Neural cell (in vitro differentiated cells): ENCODE data around the gene DNAJB7. TPM values are rescaled to one million over a fixed set of nuclear protein-coding genes. Genes with fewer than 3 reads are reported as not detected.

ENCODE experiments used
- H2AFZ ChIP-seq: fragments of 200-600, 300-800 bp; sonication (generic), shearing (Covaris generic); 2 replicates; pipeline ENCODE4 v1.6.0; 2014; ENCODE audit warnings: low read depth, mild to moderate bottlenecking, antibody characterized with exemption, low read length, moderate library complexity
- H3F3A ChIP-seq: fragments of 200-600 bp; shearing (Covaris generic); 2 replicates; pipeline ENCODE4 v1.6.1; 2016; ENCODE audit warnings: mild to moderate bottlenecking, moderate library complexity, mixed read lengths, antibody characterized with exemption, low read length; ENCODE audit not compliant: insufficient read depth, poor library complexity, severe bottlenecking
- H3K27ac ChIP-seq: fragments of 200-600, 300-800 bp; sonication (generic), shearing (Covaris generic); 2 replicates; pipeline ENCODE4 v1.5.1; 2014; ENCODE audit warnings: mild to moderate bottlenecking, low read length, moderate library complexity
- H3K27me3 ChIP-seq: fragments of 300-800, 200-600 bp; sonication (generic), shearing (Covaris generic); 2 replicates; pipeline ENCODE4 v1.6.0; 2014; ENCODE audit warnings: mild to moderate bottlenecking, low read depth, low read length, moderate library complexity; ENCODE audit not compliant: insufficient read depth
- H3K36me3 ChIP-seq: fragments of 300-800, 200-600 bp; sonication (generic), shearing (Covaris generic); 2 replicates; pipeline ENCODE4 v1.5.1; 2014; ENCODE audit warnings: mild to moderate bottlenecking, antibody characterized with exemption, low read length, moderate library complexity; ENCODE audit not compliant: insufficient read depth
- H3K4me2 ChIP-seq: fragments of 300-800, 200-600 bp; sonication (generic), shearing (Covaris generic); 2 replicates; pipeline ENCODE4 v1.6.0; 2014; ENCODE audit warnings: mild to moderate bottlenecking, low read length
- H3K4me3 ChIP-seq: fragments of 300-800, 200-600 bp; sonication (generic), shearing (Covaris generic); 2 replicates; pipeline ENCODE4 v1.5.1; 2014; ENCODE audit warnings: mild to moderate bottlenecking, low read length, moderate library complexity
- H3K79me2 ChIP-seq: fragments of 200-600 bp; shearing (Covaris generic); replicated peaks from 2 replicates; pipeline ENCODE4 v1.6.0; 2014; ENCODE audit warnings: mild to moderate bottlenecking, low read length, moderate library complexity; ENCODE audit not compliant: insufficient read depth
- H3K9ac ChIP-seq: fragments of 300-800, 200-600 bp; sonication (generic), shearing (Covaris generic); 2 replicates; pipeline ENCODE4 v1.6.1; 2016; ENCODE audit warnings: mild to moderate bottlenecking, low read length, mixed read lengths
- H3K9me2 ChIP-seq: fragments of 200-600 bp; shearing (Covaris generic); 2 replicates; pipeline ENCODE4 v1.6.1; 2016; ENCODE audit warnings: mild to moderate bottlenecking, low read length, mixed read lengths; ENCODE audit not compliant: insufficient read depth
- H3K9me3 ChIP-seq: fragments of 200-600, 300-800 bp; sonication (generic), shearing (Covaris generic); 2 replicates; pipeline ENCODE4 v1.6.1; 2016; ENCODE audit warnings: mild to moderate bottlenecking, mixed run types, low read length, moderate library complexity, mixed read lengths
- H4K20me1 ChIP-seq: fragments of 200-600 bp; shearing (Covaris generic); 2 replicates; pipeline ENCODE4 v1.6.1; 2016; ENCODE audit warnings: mild to moderate bottlenecking, mixed run types; ENCODE audit not compliant: insufficient read depth
- CTCF ChIP-seq: fragments of 450-650 bp; IDR thresholded peaks from 2 replicates; pipeline ENCODE4 v1.5.1; 2014; ENCODE audit warnings: antibody characterized with exemption, mild to moderate bottlenecking, moderate library complexity; ENCODE audit not compliant: poor library complexity, severe bottlenecking
- EP300 ChIP-seq: fragments of 450-650 bp; conservative IDR thresholded peaks from 2 replicates; pipeline ENCODE4 v1.6.1; 2014; ENCODE audit warnings: antibody characterized with exemption, mild to moderate bottlenecking, moderate library complexity; ENCODE audit not compliant: poor library complexity, severe bottlenecking
- EZH2 ChIP-seq: fragments of 200-600, 300-800 bp; shearing (Covaris generic), sonication (generic); IDR thresholded peaks from 2 replicates; pipeline ENCODE4 v1.6.1; 2014; ENCODE audit warnings: antibody characterized with exemption, low read length, borderline replicate concordance, mild to moderate bottlenecking; ENCODE audit not compliant: insufficient read depth, poor library complexity, severe bottlenecking
- MXI1 ChIP-seq: fragments of 450-650 bp; conservative IDR thresholded peaks from 2 replicates; pipeline ENCODE4 v1.6.1; 2014; ENCODE audit warnings: antibody characterized with exemption, mild to moderate bottlenecking; ENCODE audit not compliant: poor library complexity, severe bottlenecking
- POLR2AphosphoS5 ChIP-seq: IDR thresholded peaks from 2 replicates; pipeline ENCODE4 v1.6.1; 2012
- RAD21 ChIP-seq: fragments of 450-650 bp; conservative IDR thresholded peaks from 2 replicates; pipeline ENCODE4 v1.6.1; 2014; ENCODE audit warnings: antibody characterized with exemption, mild to moderate bottlenecking, moderate library complexity
- SMC3 ChIP-seq: fragments of 450-650 bp; conservative IDR thresholded peaks from 2 replicates; pipeline ENCODE4 v1.6.1; 2014; ENCODE audit warnings: antibody characterized with exemption, mild to moderate bottlenecking, moderate library complexity; ENCODE audit not compliant: poor library complexity
- TAF1 ChIP-seq: IDR thresholded peaks from 2 replicates; pipeline ENCODE4 v1.6.1; 2012; ENCODE audit warnings: low read depth
- polyA plus RNA-seq: library from polyadenylated mRNA; depleted of rRNA; stranded (reverse); fragments of >200 nt; gene quantifications from 2 replicates; pipeline ENCODE4 v1.2.3, GENCODE V29; 2014
- TF ChIP-seq, protein P1 (sequence below): IDR thresholded peaks from 2 replicates; pipeline ENCODE4 v1.6.1; 2012; ENCODE audit warnings: borderline replicate concordance

Gene DNAJB7
- polyA plus RNA-seq, 1 donor from 2014 or later = not detected

- Histone ChIP-seq H2AFZ (no peak overlapping the region), H3K36me3 (no peaks in the 10 kb centered on the region), H3K9ac (no peak overlapping the region), H4K20me1 (no peaks in the 10 kb centered on the region), H3K9me2 (no peaks in the 10 kb centered on the region), H3K27ac (no peak overlapping the region), H3K4me2 (no peak overlapping the region), H3K9me3 (no peaks in the 10 kb centered on the region), H3K27me3 (no peaks in the 10 kb centered on the region), H3K79me2 (peaks cover 2% of the 10 kb centered on the region), H3F3A (no peaks in the 10 kb centered on the region), H3K4me3 (no peak overlapping the region)
- TF ChIP-seq EZH2 = no peak
- no peak for TF ChIP-seq TAF1
- TF ChIP-seq POLR2AphosphoS5 = no peak
- no peak for TF ChIP-seq EP300
- no peak for TF ChIP-seq SMC3
- TF ChIP-seq CTCF = no peak
- TF ChIP-seq RAD21 = no peak
- TF ChIP-seq, protein P1, sequence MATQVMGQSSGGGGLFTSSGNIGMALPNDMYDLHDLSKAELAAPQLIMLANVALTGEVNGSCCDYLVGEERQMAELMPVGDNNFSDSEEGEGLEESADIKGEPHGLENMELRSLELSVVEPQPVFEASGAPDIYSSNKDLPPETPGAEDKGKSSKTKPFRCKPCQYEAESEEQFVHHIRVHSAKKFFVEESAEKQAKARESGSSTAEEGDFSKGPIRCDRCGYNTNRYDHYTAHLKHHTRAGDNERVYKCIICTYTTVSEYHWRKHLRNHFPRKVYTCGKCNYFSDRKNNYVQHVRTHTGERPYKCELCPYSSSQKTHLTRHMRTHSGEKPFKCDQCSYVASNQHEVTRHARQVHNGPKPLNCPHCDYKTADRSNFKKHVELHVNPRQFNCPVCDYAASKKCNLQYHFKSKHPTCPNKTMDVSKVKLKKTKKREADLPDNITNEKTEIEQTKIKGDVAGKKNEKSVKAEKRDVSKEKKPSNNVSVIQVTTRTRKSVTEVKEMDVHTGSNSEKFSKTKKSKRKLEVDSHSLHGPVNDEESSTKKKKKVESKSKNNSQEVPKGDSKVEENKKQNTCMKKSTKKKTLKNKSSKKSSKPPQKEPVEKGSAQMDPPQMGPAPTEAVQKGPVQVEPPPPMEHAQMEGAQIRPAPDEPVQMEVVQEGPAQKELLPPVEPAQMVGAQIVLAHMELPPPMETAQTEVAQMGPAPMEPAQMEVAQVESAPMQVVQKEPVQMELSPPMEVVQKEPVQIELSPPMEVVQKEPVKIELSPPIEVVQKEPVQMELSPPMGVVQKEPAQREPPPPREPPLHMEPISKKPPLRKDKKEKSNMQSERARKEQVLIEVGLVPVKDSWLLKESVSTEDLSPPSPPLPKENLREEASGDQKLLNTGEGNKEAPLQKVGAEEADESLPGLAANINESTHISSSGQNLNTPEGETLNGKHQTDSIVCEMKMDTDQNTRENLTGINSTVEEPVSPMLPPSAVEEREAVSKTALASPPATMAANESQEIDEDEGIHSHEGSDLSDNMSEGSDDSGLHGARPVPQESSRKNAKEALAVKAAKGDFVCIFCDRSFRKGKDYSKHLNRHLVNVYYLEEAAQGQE = no peak
- TF ChIP-seq MXI1 = no peak
These were observed 38.5 kb downstream of the DNAJB7 start for GRCh38 chr22:40823426-40823825.

DNA sequence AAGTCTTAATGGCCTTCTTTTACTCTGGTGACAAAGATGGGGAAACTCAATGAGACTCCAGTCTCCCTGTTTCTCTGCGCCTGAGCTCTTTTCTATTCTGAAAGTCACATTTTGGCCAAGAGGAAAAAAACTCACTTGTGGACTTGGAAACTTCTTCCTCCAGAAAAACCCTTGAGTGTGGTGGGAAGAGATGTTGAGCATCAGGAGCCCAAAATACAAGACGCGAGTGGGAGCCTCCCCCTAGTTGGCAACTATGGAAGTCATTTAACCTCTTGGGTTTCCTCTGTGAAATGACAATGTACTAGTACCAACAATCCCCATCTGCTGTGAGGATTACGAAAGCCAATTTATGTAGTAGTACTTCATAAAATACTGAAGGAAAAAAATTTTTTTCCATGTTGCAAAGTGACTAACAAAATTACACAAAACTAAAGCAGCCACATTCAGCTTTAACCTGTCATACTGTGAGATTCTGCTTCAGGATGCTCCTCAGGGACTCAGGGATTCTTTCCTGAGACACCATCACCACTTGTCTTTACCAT lies 42.2 kb downstream of the DNAJB7 start:
- peaks cover 15% of the 10 kb centered on the region for H3K79me2 ChIP-seq
- H3K4me2 ChIP-seq = peak overlapping the region; percentile 91
- peak overlapping the region; percentile 16 for H3K27ac ChIP-seq
- H3K9ac ChIP-seq = peak overlapping the region; percentile 44
- H3K9me3 ChIP-seq = no peaks in the 10 kb centered on the region
- H4K20me1 ChIP-seq = no peaks in the 10 kb centered on the region
- peak overlapping the region; percentile 60 for H2AFZ ChIP-seq
- H3K36me3 ChIP-seq = no peaks in the 10 kb centered on the region
- TF ChIP-seq RAD21 (no peak), TAF1 (no peak), CTCF (no peak), SMC3 (no peak), POLR2AphosphoS5 (no peak), EZH2 (no peak), EP300 (no peak), MXI1 (no peak)
- TF ChIP-seq, protein P1 = no peak
- H3K27me3 ChIP-seq = no peaks in the 10 kb centered on the region
- peak overlapping the region; percentile 98 for H3K4me3 ChIP-seq
- no peaks in the 10 kb centered on the region for H3K9me2 ChIP-seq
- H3F3A ChIP-seq = no peaks in the 10 kb centered on the region
